HCT116 (cell line): ENCODE data around the gene RLBP1. TPM values are rescaled to one million over a fixed set of nuclear protein-coding genes. Genes with fewer than 3 reads are reported as not detected.

Source experiments
- ATAC-seq: fragments of 200-7000 bp; cut with Tn5 transposase; 2 replicates; pipeline ENCODE4 v1.9.1; 2020; ENCODE audit warnings: mild to moderate bottlenecking, moderate library complexity
- BruUV-seq: library from RNA; stranded (reverse); fragments of 400-500 nt; replicated peaks from 2 replicates; lab custom pipeline; 2021; lab: Mats Ljungman, UMichigan
- CTCF ChIA-PET: fragments of 300-600 bp; sonication (Branson Sonifier 250); formaldehyde crosslinking; loops from one replicate; lab custom pipeline; 2021; ENCODE audit warnings: antibody characterized with exemption; lab: Charles Lee
- POLR2A ChIA-PET: fragments of 300-600, 350-600 bp; sonication (Branson Sonifier 250); formaldehyde crosslinking; loops from one replicate; lab custom pipeline; 2021; ENCODE audit warnings: antibody characterized with exemption; lab: Charles Lee
- RAD21 ChIA-PET, 2 experiments: fragments of 300-600 bp; sonication (Branson Sonifier 250); formaldehyde crosslinking; loops; one replicate each; lab custom pipeline; 2023; ENCODE audit warnings: low total read pairs in 2 of 2; ENCODE audit not compliant: uncharacterized antibody in 2 of 2, unreplicated experiment in 2 of 2, low non-redundant PET in 1 of 2; lab: Charles Lee
- DNase-seq: peaks from one replicate; pipeline ENCODE4 v3.0.0-alpha.2; 2010; ENCODE audit warnings: low read depth, low spot score
- H2AFZ ChIP-seq: fragments of 200-600 bp; shearing (Covaris generic), sonication (generic); 2 replicates; pipeline ENCODE4 v1.6.1; 2017; ENCODE audit warnings: low read depth, mixed run types, mixed read lengths, antibody characterized with exemption, low read length; ENCODE audit not compliant: poor library complexity, severe bottlenecking
- H3K27ac ChIP-seq: 2 replicates; pipeline ENCODE4 v1.5.1; 2012; ENCODE audit warnings: low read depth, low read length
- H3K27me3 ChIP-seq: fragments of 200-600 bp; sonication (generic); 2 replicates; pipeline ENCODE4 v1.6.1; 2016; ENCODE audit warnings: mixed run types, low read length, mixed read lengths; ENCODE audit not compliant: insufficient read depth
- H3K36me3 ChIP-seq, 2 experiments: fragments of 200-500 bp in 1 of 2; fragments of 200-600 bp in 1 of 2; sonication (Bioruptor generic) in 1 of 2; sonication (generic) in 1 of 2; 2 replicates each; pipeline versions ENCODE4 v1.5.1 to v1.6.1; 2014 to 2016; ENCODE audit warnings: low read length in 2 of 2, inconsistent platforms in 1 of 2, mixed read lengths in 1 of 2, mixed run types in 1 of 2; ENCODE audit not compliant: insufficient read depth in 2 of 2, control insufficient read depth in 1 of 2
- H3K4me1 ChIP-seq, 2 experiments: fragments of 200-600 bp in 1 of 2; sonication (generic) in 1 of 2; 2 replicates each; pipeline versions ENCODE4 v1.5.1 to v1.6.1; 2012 to 2017; ENCODE audit warnings: low read length in 2 of 2, inconsistent platforms in 1 of 2, mild to moderate bottlenecking in 1 of 2, mixed read lengths in 1 of 2, mixed run types in 1 of 2, moderate library complexity in 1 of 2; ENCODE audit not compliant: insufficient read depth in 2 of 2, control insufficient read depth in 1 of 2
- H3K4me2 ChIP-seq: fragments of 200-600 bp; sonication (generic); 2 replicates; pipeline ENCODE4 v1.6.1; 2017; ENCODE audit warnings: mixed run types, low read length, mixed read lengths
- H3K4me3 ChIP-seq, 2 experiments: fragments of 200-600 bp in 1 of 2; sonication (generic) in 1 of 2; replicated peaks in 1 of 2; 2 replicates each; pipeline ENCODE4 v1.5.1; 2011 to 2016; ENCODE audit warnings: low read length in 2 of 2, control low read depth in 1 of 2, low read depth in 1 of 2, mild to moderate bottlenecking in 1 of 2, mixed read lengths in 1 of 2, mixed run types in 1 of 2
- H3K79me2 ChIP-seq: fragments of 200-600 bp; sonication (generic); 2 replicates; pipeline ENCODE4 v1.6.1; 2017; ENCODE audit warnings: mild to moderate bottlenecking, mixed run types, low read length, moderate library complexity, mixed read lengths; ENCODE audit not compliant: insufficient read depth
- H3K9ac ChIP-seq: fragments of 200-600 bp; sonication (generic); 2 replicates; pipeline ENCODE4 v1.6.1; 2016; ENCODE audit warnings: low read length, mixed read lengths
- H3K9me2 ChIP-seq: fragments of 200-600 bp; sonication (generic), shearing (Covaris generic); 2 replicates; pipeline ENCODE4 v1.6.1; 2017; ENCODE audit warnings: mixed run types, mild to moderate bottlenecking, moderate library complexity; ENCODE audit not compliant: insufficient read depth
- H3K9me3 ChIP-seq, 2 experiments: fragments of 200-500 bp in 1 of 2; fragments of 200-600 bp in 1 of 2; sonication (Bioruptor generic) in 1 of 2; sonication (generic) in 1 of 2; 2 replicates each; pipeline ENCODE4 v1.6.1; 2014 to 2017; ENCODE audit warnings: low read length in 2 of 2, mixed read lengths in 2 of 2, inconsistent platforms in 1 of 2, low read depth in 1 of 2, mild to moderate bottlenecking in 1 of 2, mixed run types in 1 of 2, moderate library complexity in 1 of 2; ENCODE audit not compliant: control insufficient read depth in 1 of 2, insufficient read depth in 1 of 2
- H4K20me1 ChIP-seq: fragments of 200-600 bp; sonication (generic), shearing (Covaris generic); 2 replicates; pipeline ENCODE4 v1.6.1; 2017; ENCODE audit warnings: mixed run types, mild to moderate bottlenecking, moderate library complexity; ENCODE audit not compliant: insufficient read depth
- ATF3 ChIP-seq: IDR thresholded peaks from 2 replicates; pipeline ENCODE4 v1.6.1; 2012
- ELF1 ChIP-seq: IDR thresholded peaks from 2 replicates; pipeline ENCODE4 v1.6.1; 2012; ENCODE audit warnings: low read depth, borderline replicate concordance
- JUND ChIP-seq: IDR thresholded peaks from 2 replicates; pipeline ENCODE4 v1.6.1; 2012
- POLR2AphosphoS5 ChIP-seq: IDR thresholded peaks from 2 replicates; pipeline ENCODE4 v1.6.1; 2011; ENCODE audit warnings: mild to moderate bottlenecking, low read depth, low read length, moderate library complexity
- REST ChIP-seq: IDR thresholded peaks from 2 replicates; pipeline ENCODE4 v1.6.1; 2012; ENCODE audit warnings: low read depth
- TCF7L2 ChIP-seq: IDR thresholded peaks from 2 replicates; pipeline ENCODE4 v1.7.0; 2011; ENCODE audit warnings: borderline replicate concordance, inconsistent platforms; ENCODE audit not compliant: insufficient read depth, insufficient read length; ENCODE audit errors: extremely low read depth
- YY1 ChIP-seq: IDR thresholded peaks from 2 replicates; pipeline ENCODE4 v1.6.1; 2011; ENCODE audit warnings: low read length, low read depth, moderate library complexity, mild to moderate bottlenecking; ENCODE audit not compliant: insufficient replicate concordance; ENCODE audit errors: extremely low read depth
- ZBTB33 ChIP-seq: IDR thresholded peaks from 2 replicates; pipeline ENCODE4 v1.6.1; 2011; ENCODE audit warnings: mild to moderate bottlenecking, low read length, moderate library complexity; ENCODE audit not compliant: insufficient replicate concordance; ENCODE audit errors: extremely low read depth
- ZNF274 ChIP-seq: fragments of 200-500 bp; sonication (Bioruptor generic); IDR thresholded peaks from 2 replicates; pipeline ENCODE4 v1.6.1; 2014; ENCODE audit warnings: mild to moderate bottlenecking, low read depth, low read length, inconsistent platforms
- intact Hi-C: fragments of 100-400 bp; cut with micrococcal nuclease; formaldehyde crosslinking; loops from 2 replicates; pipeline ENCODE4 v1.10.0; 2022
- total RNA-seq: library from RNA; stranded (reverse); gene quantifications from one replicate; pipeline ENCODE4 v1.2.1, GENCODE V29; 2021; ENCODE audit not compliant: unreplicated experiment

The RLBP1 gene
- total RNA-seq, 1 experiment from 2014 or later: 0.12 TPM

GRCh38 chr15:89199746-89200145, 21.6 kb downstream of the RLBP1 start:
- Histone ChIP-seq H3K9me3 (no peaks in the 10 kb centered on the region), H2AFZ (no peak overlapping the region), H3K9ac (no peak overlapping the region), H3K27me3 (no peaks in the 10 kb centered on the region), H4K20me1 (no peaks in the 10 kb centered on the region), H3K36me3 (no peaks in the 10 kb centered on the region), H3K9me2 (no peaks in the 10 kb centered on the region), H3K27ac (no peak overlapping the region), H3K79me2 (no peaks in the 10 kb centered on the region), H3K4me1 (peaks cover 17% of the 10 kb centered on the region in 2 experiments), H3K4me2 (no peak overlapping the region), H3K4me3 (no peak overlapping the region)
- intact Hi-C loops: no loop called here
- ChIA-PET RAD21 (no interaction called here), CTCF (interaction anchor here (1.4 kb wide), 1 partner anchor 22 kb away, joined by 4 read pairs; no protein-coding TSS in a partner anchor), POLR2A (no interaction called here)
- ATAC-seq (no peak), DNase-seq (no peak)
- BruUV-seq: no TSS peak
- TF ChIP-seq ZNF274: no peak
- TF ChIP-seq REST: no peak
- no peak for TF ChIP-seq JUND
- TF ChIP-seq YY1: no peak
- no peak for TF ChIP-seq POLR2AphosphoS5
- TF ChIP-seq, all 23 proteins: peak for 0

- Histone ChIP-seq H3K27ac (no peak overlapping the region), H3K4me3 (no peak overlapping the region), H3K36me3 (no peaks in the 10 kb centered on the region), H3K9ac (no peak overlapping the region), H3K9me2 (no peaks in the 10 kb centered on the region), H3K79me2 (no peaks in the 10 kb centered on the region), H3K27me3 (no peaks in the 10 kb centered on the region), H3K4me2 (no peak overlapping the region), H2AFZ (no peak overlapping the region), H3K4me1 (peaks cover 17% of the 10 kb centered on the region in 2 experiments), H3K9me3 (no peaks in the 10 kb centered on the region), H4K20me1 (no peaks in the 10 kb centered on the region)
- intact Hi-C loops: no loop called here
- ChIA-PET CTCF (interaction anchor here (1.4 kb wide), 1 partner anchor 21 kb away, joined by 4 read pairs; no protein-coding TSS in a partner anchor), POLR2A (no interaction called here), RAD21 (no interaction called here)
- DNase-seq (no peak), ATAC-seq (no peak)
- no TSS peak for BruUV-seq
- TF ChIP-seq ELF1 (no peak), TCF7L2 (no peak), ATF3 (no peak), ZBTB33 (no peak)
Observed at GRCh38 chr15:89198934-89199333, 22.4 kb downstream of the RLBP1 start.
